Measurements from ENCODE around the gene RNASEL. TPM values are rescaled to one million over a fixed set of nuclear protein-coding genes. Genes with fewer than 3 reads are reported as not detected.

Gene RNASEL
- total and polyA plus RNA-seq, 2 experiments from 2014 or later, result 0.37 to 0.94 TPM

GRCh38 chr1:182614796-182615454, 25.9 kb upstream of the RNASEL start:
- peak; percentile 78 for DNase-seq (ENCODE audit: low spot score)
- Histone ChIP-seq H3K79me2 (replicated peaks; ENCODE audit: insufficient read depth) (no peaks in the 10 kb centered on the region), H3K4me2 (peak overlapping the region; percentile 80), H3K4me3 (peak overlapping the region; percentile 70), H3K9me2 (ENCODE audit: insufficient read depth) (no peaks in the 10 kb centered on the region), H3K27me3 (ENCODE audit: insufficient read depth) (peaks cover 55% of the 10 kb centered on the region), H4K20me1 (replicated peaks; ENCODE audit: insufficient read depth) (no peaks in the 10 kb centered on the region), H3F3A (replicated peaks; ENCODE audit: low read depth) (peaks cover 5% of the 10 kb centered on the region; the same call in 1 of the 2 replicates), H3K27ac (ENCODE audit: low read depth) (peak overlapping the region; percentile 73), H3K4me1 (ENCODE audit: insufficient read depth) (peaks cover 76% of the 10 kb centered on the region), H2AFZ (peak overlapping the region; percentile 19; the same call in 1 of the 2 replicates), H3K36me3 (ENCODE audit: insufficient read depth) (no peaks in the 10 kb centered on the region)
- H3K27ac Mint-ChIP-seq, result peak overlapping the region; percentile 79; the same call in 1 of the 2 replicates
- peaks cover 3% of the 10 kb centered on the region; the same call in 2 of the 3 replicates for H3K9me3 Mint-ChIP-seq
- H3K36me3 Mint-ChIP-seq (ENCODE audit: low read depth), result no peaks in the 10 kb centered on the region; the same call in 2 of the 3 replicates
- peaks cover 54% of the 10 kb centered on the region for H3K27me3 Mint-ChIP-seq (ENCODE audit: insufficient read depth, low read depth, poor library complexity)
- peak; percentile 52 for ATAC-seq
- peak overlapping the region; percentile 72 for H3K4me3 Mint-ChIP-seq
- H3K4me1 Mint-ChIP-seq, result peaks cover 78% of the 10 kb centered on the region
- TF ChIP-seq CREB1 (CRISPR knock-in tag; IDR thresholded peaks at IDR 0.05; ENCODE audit: low read depth) (no peak), STAT1 (IDR thresholded peaks at IDR 0.05; ENCODE audit: unreplicated experiment) (no peak), JUNB (IDR thresholded peaks at IDR 0.05; ENCODE audit: unreplicated experiment) (no peak), ZNF331 (CRISPR knock-in tag; IDR thresholded peaks at IDR 0.05; ENCODE audit: low read depth) (no peak)

GRCh38 chr1:182611787-182612186, 22.7 kb upstream of the RNASEL start:
- Histone ChIP-seq H4K20me1 (replicated peaks; ENCODE audit: insufficient read depth) (no peaks in the 10 kb centered on the region), H3K79me2 (replicated peaks; ENCODE audit: insufficient read depth) (no peaks in the 10 kb centered on the region), H3K4me3 (no peak overlapping the region), H3K4me1 (ENCODE audit: insufficient read depth) (peaks cover 50% of the 10 kb centered on the region), H3K9me2 (ENCODE audit: insufficient read depth) (no peaks in the 10 kb centered on the region), H3F3A (replicated peaks; ENCODE audit: low read depth) (peaks cover 5% of the 10 kb centered on the region; the same call in 1 of the 2 replicates), H3K27me3 (ENCODE audit: insufficient read depth) (peaks cover 45% of the 10 kb centered on the region), H3K4me2 (peak overlapping the region; percentile 60), H2AFZ (peak overlapping the region; percentile 19; the same call in 1 of the 2 replicates), H3K27ac (ENCODE audit: low read depth) (no peak overlapping the region), H3K36me3 (ENCODE audit: insufficient read depth) (no peaks in the 10 kb centered on the region)
- ATAC-seq (peak; percentile 31), DNase-seq (ENCODE audit: low spot score) (peak; percentile 82)
- Mint-ChIP-seq H3K9me3 (no peaks in the 10 kb centered on the region), H3K4me3 (no peak overlapping the region; the same call in 2 of the 3 replicates), H3K4me1 (peaks cover 55% of the 10 kb centered on the region), H3K36me3 (ENCODE audit: low read depth) (no peaks in the 10 kb centered on the region; the same call in 2 of the 3 replicates), H3K27me3 (ENCODE audit: insufficient read depth, low read depth, poor library complexity) (peaks cover 49% of the 10 kb centered on the region), H3K27ac (no peak overlapping the region)
- no peak for TF ChIP-seq CREB1 (CRISPR knock-in tag; IDR thresholded peaks at IDR 0.05; ENCODE audit: low read depth)
- TF ChIP-seq EZH2phosphoT487 (IDR thresholded peaks at IDR 0.05; ENCODE audit: unreplicated experiment), result no peak
- TF ChIP-seq ETS1 (IDR thresholded peaks at IDR 0.05), result no peak
- no peak for TF ChIP-seq STAT1 (IDR thresholded peaks at IDR 0.05; ENCODE audit: unreplicated experiment)
- no peak for TF ChIP-seq ZNF114 (CRISPR knock-in tag; IDR thresholded peaks at IDR 0.05)
- no peak for TF ChIP-seq NANOG (IDR thresholded peaks at IDR 0.05; ENCODE audit: borderline replicate concordance)
- TF ChIP-seq ZNF331 (CRISPR knock-in tag; IDR thresholded peaks at IDR 0.05; ENCODE audit: low read depth), result no peak
- TF ChIP-seq EZH2 (IDR thresholded peaks at IDR 0.05; ENCODE audit: low read depth, unreplicated experiment), result no peak
- no peak for TF ChIP-seq POLR2AphosphoS5 (IDR thresholded peaks at IDR 0.05; ENCODE audit: low read depth)
- no peak for TF ChIP-seq REST (IDR thresholded peaks at IDR 0.05; ENCODE audit: unreplicated experiment)

Measured in GM23338 (cell line).